Natural killer cell (primary cell): ENCODE results near the gene PTPN14. TPM values are rescaled to one million over a fixed set of nuclear protein-coding genes. Genes with fewer than 3 reads are reported as not detected.

Experiments
- ATAC-seq, 3 donors: fragments of 150-1000 bp in 2 of 3; fragments of 200-7000 bp in 1 of 3; cut with Tn5 transposase; 1 replicate in 1 of 3; 2 replicates in 2 of 3; pipeline ENCODE4 v1.10.0; 2021; ENCODE audit warnings: mild to moderate bottlenecking in 2 of 3, moderate library complexity in 2 of 3
- DNase-seq, 2 donors: peaks; one replicate each; pipeline versions ENCODE4 v3.0.0 to v3.0.0-alpha.2; 2013 to 2021; ENCODE audit warnings: mixed read lengths in 1 of 2
- H3K27ac ChIP-seq: one replicate; pipeline ENCODE4 v1.5.1; 2013; ENCODE audit warnings: mild to moderate bottlenecking, low read length
- H3K27me3 ChIP-seq: one replicate; pipeline ENCODE4 v1.6.1; 2013; ENCODE audit warnings: low read length; ENCODE audit not compliant: control insufficient read depth, insufficient read depth
- H3K36me3 ChIP-seq: one replicate; pipeline ENCODE4 v1.6.1; 2013; ENCODE audit warnings: low read length; ENCODE audit not compliant: control insufficient read depth, insufficient read depth
- H3K4me1 ChIP-seq: one replicate; pipeline ENCODE4 v1.6.1; 2013; ENCODE audit warnings: low read length; ENCODE audit not compliant: control insufficient read depth, insufficient read depth
- H3K4me3 ChIP-seq: one replicate; pipeline ENCODE4 v1.5.1; 2013; ENCODE audit warnings: low read length
- H3K9me3 ChIP-seq: one replicate; pipeline ENCODE4 v1.6.1; 2013; ENCODE audit warnings: low read length; ENCODE audit not compliant: control insufficient read depth, insufficient read depth
- H3K27ac Mint-ChIP-seq, 2 donors: one replicate each; pipeline ENCODE4 v1.8.0; 2022; ENCODE audit warnings: mild to moderate bottlenecking in 2 of 2, mixed read lengths in 2 of 2, moderate library complexity in 1 of 2
- H3K27me3 Mint-ChIP-seq, 2 donors: one replicate each; pipeline ENCODE4 v1.8.0; 2022; ENCODE audit warnings: low read depth in 2 of 2, mixed read lengths in 2 of 2
- H3K36me3 Mint-ChIP-seq: one replicate; pipeline ENCODE4 v1.8.0; 2022; ENCODE audit warnings: mixed read lengths
- H3K4me1 Mint-ChIP-seq, 2 donors: one replicate each; pipeline ENCODE4 v1.8.0; 2022; ENCODE audit warnings: mixed read lengths in 2 of 2
- H3K4me3 Mint-ChIP-seq: one replicate; pipeline ENCODE4 v1.8.0; 2022; ENCODE audit warnings: mild to moderate bottlenecking, moderate library complexity, mixed read lengths
- H3K9me3 Mint-ChIP-seq, 2 donors: one replicate each; pipeline ENCODE4 v1.8.0; 2022; ENCODE audit warnings: mixed read lengths in 2 of 2
- CTCF ChIP-seq: fragments of 200-600 bp; IDR thresholded peaks from one replicate; pipeline ENCODE4 v1.8.0; 2022; ENCODE audit warnings: antibody characterized with exemption
- WGBS: methylation state at CpG from one replicate; pipeline ENCODE4 v1.1.7; 2013; ENCODE audit warnings: missing lambda C conversion rate; ENCODE audit not compliant: insufficient coverage; 5-methylcytosine and 5-hydroxymethylcytosine counted together
- intact Hi-C: fragments of 100-400 bp; cut with micrococcal nuclease; formaldehyde crosslinking; loops from one replicate; pipeline ENCODE4 v1.14.2; 2022
- total RNA-seq, 4 donors: library from RNA; stranded (reverse); fragments of 120-200 nt in 1 of 4; gene quantifications; one replicate each; pipeline versions ENCODE4 v1.2.3 to v1.2.4, GENCODE V29; 2013 to 2022

PTPN14 gene
- total RNA-seq, 3 donors from 2014 or later (not counting 1 experiment from before 2014, with no cell fraction given) = 0.02 TPM; not detected in 2

GRCh38 chr1:214447557-214447871 is 103.9 kb downstream of the PTPN14 start:
- H3K27me3 Mint-ChIP-seq = peaks cover 0 to 3% of the 10 kb centered on the region in 2 donors
- H3K36me3 Mint-ChIP-seq = no peaks in the 10 kb centered on the region
- no peaks in the 10 kb centered on the region for H3K4me1 ChIP-seq
- 100% methylated on average over 2 of the region's 2 CpGs for WGBS
- H3K27me3 ChIP-seq = no peaks in the 10 kb centered on the region
- no peaks in the 10 kb centered on the region for H3K9me3 Mint-ChIP-seq
- intact Hi-C loops = loop anchor here (10.0 kb wide), 1 partner anchor 113 kb away; no protein-coding TSS in a partner anchor
- TF ChIP-seq CTCF = no peak
- no peak for DNase-seq
- no peak overlapping the region for H3K4me3 ChIP-seq
- no peak overlapping the region for H3K27ac Mint-ChIP-seq
- no peak overlapping the region for H3K27ac ChIP-seq
- no peaks in the 10 kb centered on the region for H3K9me3 ChIP-seq
- H3K36me3 ChIP-seq = no peaks in the 10 kb centered on the region
- H3K4me3 Mint-ChIP-seq = no peak overlapping the region
- H3K4me1 Mint-ChIP-seq = peaks cover 0 to 8% of the 10 kb centered on the region in 2 donors
- no peak for ATAC-seq

GRCh38 chr1:214446772-214447556 is 104.4 kb downstream of the PTPN14 start:
- Histone ChIP-seq H3K9me3 (no peaks in the 10 kb centered on the region), H3K36me3 (no peaks in the 10 kb centered on the region), H3K27ac (no peak overlapping the region), H3K4me1 (no peaks in the 10 kb centered on the region), H3K27me3 (no peaks in the 10 kb centered on the region), H3K4me3 (no peak overlapping the region)
- ATAC-seq (no peak), DNase-seq (no peak)
- WGBS = 86% methylated on average over 8 of the region's 8 CpGs
- TF ChIP-seq CTCF = no peak
- H3K4me3 Mint-ChIP-seq = no peak overlapping the region
- peaks cover 0 to 8% of the 10 kb centered on the region in 2 donors for H3K4me1 Mint-ChIP-seq
- no peak overlapping the region for H3K27ac Mint-ChIP-seq
- H3K9me3 Mint-ChIP-seq = no peaks in the 10 kb centered on the region
- intact Hi-C loops = loop anchor here (10.0 kb wide), 1 partner anchor 112 kb away; no protein-coding TSS in a partner anchor
- H3K27me3 Mint-ChIP-seq = peaks cover 0 to 3% of the 10 kb centered on the region in 2 donors
- no peaks in the 10 kb centered on the region for H3K36me3 Mint-ChIP-seq

- Histone ChIP-seq H3K36me3 (no peaks in the 10 kb centered on the region), H3K4me1 (no peaks in the 10 kb centered on the region), H3K27me3 (no peaks in the 10 kb centered on the region), H3K4me3 (no peak overlapping the region), H3K27ac (no peak overlapping the region), H3K9me3 (no peaks in the 10 kb centered on the region)
- no peak for DNase-seq
- intact Hi-C loops = loop anchor here (10.0 kb wide), 1 partner anchor 111 kb away; no protein-coding TSS in a partner anchor
- no peak for TF ChIP-seq CTCF
- H3K36me3 Mint-ChIP-seq = no peaks in the 10 kb centered on the region
- no peak for ATAC-seq
- H3K4me1 Mint-ChIP-seq = peaks cover 5 to 17% of the 10 kb centered on the region in 2 donors
- H3K27ac Mint-ChIP-seq = no peak overlapping the region
- WGBS = 17% methylated on average over 1 of the region's 2 CpGs
- H3K4me3 Mint-ChIP-seq = no peak overlapping the region
- H3K9me3 Mint-ChIP-seq = no peaks in the 10 kb centered on the region
- no peaks in the 10 kb centered on the region for H3K27me3 Mint-ChIP-seq
These were observed 105.4 kb downstream of the PTPN14 start for GRCh38 chr1:214445831-214446614.
